PFSK-1 (cell line): ENCODE data around the gene FANCL.

Experiments
- POLR2AphosphoS5 ChIP-seq: IDR thresholded peaks from 2 replicates; pipeline ENCODE4 v1.6.1; 2012; ENCODE audit warnings: low read depth, mild to moderate bottlenecking, control low read depth, low read length, moderate library complexity
- SIN3A ChIP-seq: IDR thresholded peaks from 2 replicates; pipeline ENCODE4 v1.6.1; 2012; ENCODE audit warnings: mild to moderate bottlenecking, low read length, moderate library complexity, borderline replicate concordance; ENCODE audit not compliant: insufficient read depth

DNA sequence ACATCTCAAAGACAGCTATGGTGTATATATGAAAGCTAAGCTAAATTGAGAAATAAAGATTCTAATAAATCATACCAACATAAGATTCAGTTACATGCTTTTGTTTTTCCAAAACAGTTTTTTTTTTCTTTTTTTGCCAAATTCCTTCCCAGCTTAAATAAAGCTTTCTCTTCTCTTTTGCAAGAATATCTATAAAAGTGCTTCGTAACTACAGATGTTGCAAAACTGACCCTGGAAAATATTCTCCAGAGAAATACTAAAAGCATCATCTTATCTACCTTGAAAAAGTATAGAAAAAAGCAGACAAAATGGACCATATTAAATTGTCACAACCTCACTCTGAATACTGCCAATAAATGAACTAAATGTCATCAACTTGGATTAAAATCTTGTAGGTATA, 38.7 kb downstream of the FANCL start:
- TF ChIP-seq POLR2AphosphoS5 (no peak), SIN3A (no peak)
